Right atrium auricular region (tissue), 2 donors: ENCODE measurements around the gene ADAMTS17. TPM values are rescaled to one million over a fixed set of nuclear protein-coding genes. Genes with fewer than 3 reads are reported as not detected.
A peak's percentile ranks its signal among the peaks of the same experiment; 100 is the strongest.
"Not testable (repeated sequence)": the region's sequence is repeated elsewhere in the genome, so short reads cannot be mapped to it uniquely, and the experiment has no call there.

Experiments
- DNase-seq: peaks from one replicate; pipeline ENCODE4 v3.0.0-alpha.2; 2019; ENCODE audit warnings: low spot score
- H3K27ac ChIP-seq, 2 donors: fragments of 200-600 bp; sonication (generic); 1 replicate in 1 of 2; 2 replicates in 1 of 2; pipeline ENCODE4 v1.5.1; 2016 to 2019
- H3K27me3 ChIP-seq, 2 donors: fragments of 200-600 bp; sonication (generic); one replicate each; pipeline versions ENCODE4 v1.5.1 to v1.6.0; 2017 to 2019
- H3K36me3 ChIP-seq: fragments of 200-600 bp; sonication (generic); one replicate; pipeline ENCODE4 v1.5.1; 2016
- H3K4me1 ChIP-seq, 2 donors: fragments of 200-600 bp; sonication (generic); one replicate each; pipeline versions ENCODE4 v1.5.1 to v1.6.0; 2017 to 2019
- H3K4me3 ChIP-seq, 2 donors: fragments of 200-600 bp; sonication (generic); 1 replicate in 1 of 2; 2 replicates in 1 of 2; pipeline ENCODE4 v1.5.1; 2017 to 2019; ENCODE audit warnings: mild to moderate bottlenecking in 1 of 2, moderate library complexity in 1 of 2
- H3K9me3 ChIP-seq, 2 donors: fragments of 200-600 bp; sonication (generic); one replicate each; pipeline ENCODE4 v1.5.1; 2019
- CTCF ChIP-seq, 2 donors: fragments of 200-600 bp; sonication (generic); IDR thresholded peaks; one replicate each; pipeline ENCODE4 v1.5.1; 2019; ENCODE audit warnings: antibody characterized with exemption in 2 of 2
- total RNA-seq, 2 donors: library from RNA; depleted of rRNA; stranded (reverse); fragments of >200 nt; gene quantifications; one replicate each; pipeline ENCODE4 v1.1.0, GENCODE V29; 2016

ADAMTS17 gene
- total RNA-seq, 2 donors from 2014 or later: 3.6 to 4.4 TPM

- Histone ChIP-seq H3K9me3 (no peaks in the 10 kb centered on the region), H3K27me3 (no peaks in the 10 kb centered on the region)
- DNase-seq: no peak
These were observed 409.8 kb downstream of the ADAMTS17 start for GRCh38 chr15:99931703-99932603.

GRCh38 chr15:99930696-99931095, 411.1 kb downstream of the ADAMTS17 start:
- Histone ChIP-seq H3K4me3 (no peak overlapping the region), H3K9me3 (no peaks in the 10 kb centered on the region), H3K4me1 (peaks cover 0 to 12% of the 10 kb centered on the region in 2 donors), H3K36me3 (no peaks in the 10 kb centered on the region), H3K27ac (no peak overlapping the region), H3K27me3 (no peaks in the 10 kb centered on the region)
- no peak for DNase-seq
- no peak for TF ChIP-seq CTCF (IDR thresholded peaks at IDR 0.05)

More at GRCh38 chr15:99931703-99932603, 409.8 kb downstream of the ADAMTS17 start:
- no peak overlapping the region for H3K4me3 ChIP-seq
- peaks cover 0 to 7% of the 10 kb centered on the region in 2 donors for H3K4me1 ChIP-seq
- no peak overlapping the region for H3K27ac ChIP-seq
- no peaks in the 10 kb centered on the region for H3K36me3 ChIP-seq
- TF ChIP-seq CTCF (IDR thresholded peaks at IDR 0.05): no peak

GRCh38 chr15:99929266-99929665, 412.5 kb downstream of the ADAMTS17 start:
- no peak overlapping the region for H3K4me3 ChIP-seq
- TF ChIP-seq CTCF (IDR thresholded peaks at IDR 0.05): no peak
- no peaks in the 10 kb centered on the region for H3K36me3 ChIP-seq
- no peaks in the 10 kb centered on the region for H3K9me3 ChIP-seq
- no peak overlapping the region for H3K27ac ChIP-seq
- no peak for DNase-seq
- H3K27me3 ChIP-seq: no peaks in the 10 kb centered on the region
- peaks cover 0 to 14% of the 10 kb centered on the region in 2 donors for H3K4me1 ChIP-seq

GRCh38 chr15:99928429-99928981, 413.3 kb downstream of the ADAMTS17 start:
- Histone ChIP-seq H3K4me3 (peak overlapping the region; percentile 25 to 44), H3K36me3 (no peaks in the 10 kb centered on the region), H3K9me3 (no peaks in the 10 kb centered on the region), H3K4me1 (peaks cover 0 to 14% of the 10 kb centered on the region in 2 donors), H3K27ac (peak overlapping the region; percentile 68 to 73), H3K27me3 (no peaks in the 10 kb centered on the region)
- peak; percentile 73 to 81 for TF ChIP-seq CTCF (IDR thresholded peaks at IDR 0.05)
- DNase-seq: peak; percentile 85

- not testable (repeated sequence) for H3K36me3 ChIP-seq, DNase-seq, H3K9me3 ChIP-seq, H3K27ac ChIP-seq, H3K27me3 ChIP-seq
- Histone ChIP-seq H3K4me1 (peaks cover 0 to 14% of the 10 kb centered on the region in 2 donors), H3K4me3 (peak overlapping the region; percentile 40 to 48)
These were observed 415.2 kb downstream of the ADAMTS17 start for GRCh38 chr15:99926532-99926931.
